GM18499 (cell line): ENCODE data around the gene FCF1.
"Not testable (repeated sequence)": the region's sequence is repeated elsewhere in the genome, so short reads cannot be mapped to it uniquely, and the experiment has no call there.

Source experiments
- ATAC-seq: cut with Tn5 transposase; IDR thresholded peaks from one replicate; pipeline ENCODE4 v1.9.1; 2021; ENCODE audit warnings: moderate number of reproducible peaks; ENCODE audit not compliant: insufficient read depth, unreplicated experiment

Gene FCF1

GRCh38 chr14:74697976-74698375 lies 15.0 kb upstream of the FCF1 start:
- no peak for ATAC-seq

- no peak for ATAC-seq
Measured at GRCh38 chr14:74698465-74698864, 14.5 kb upstream of the FCF1 start.

GRCh38 chr14:74702293-74702692 lies 10.7 kb upstream of the FCF1 start:
- no peak for ATAC-seq

- ATAC-seq = no peak
Measured at GRCh38 chr14:74703043-74703442, 9.9 kb upstream of the FCF1 start.

- no peak for ATAC-seq
Measured at GRCh38 chr14:74704656-74705055, 8.3 kb upstream of the FCF1 start.

GRCh38 chr14:74705613-74706500 lies 7.1 kb upstream of the FCF1 start:
- ATAC-seq = no peak

GRCh38 chr14:74710480-74710879 lies 2.5 kb upstream of the FCF1 start:
- no peak for ATAC-seq

- no peak for ATAC-seq
Measured at GRCh38 chr14:74711651-74712050, 1.3 kb upstream of the FCF1 start.

- no peak for ATAC-seq
Measured at GRCh38 chr14:74713395-74713735, 421 bp downstream of the FCF1 start.

- no peak for ATAC-seq
Measured at GRCh38 chr14:74720526-74720925, 7.6 kb downstream of the FCF1 start.

GRCh38 chr14:74723134-74723533 lies 10.2 kb downstream of the FCF1 start:
- no peak for ATAC-seq

GRCh38 chr14:74732387-74732786 lies 19.4 kb downstream of the FCF1 start:
- ATAC-seq = no peak

- ATAC-seq = no peak
Measured at GRCh38 chr14:74733221-74733620, 20.3 kb downstream of the FCF1 start.

GRCh38 chr14:74735125-74735524 lies 22.2 kb downstream of the FCF1 start:
- ATAC-seq = no peak

- no peak for ATAC-seq
Measured at GRCh38 chr14:74737753-74738325, 24.9 kb downstream of the FCF1 start.

- ATAC-seq = no peak
Measured at GRCh38 chr14:74739293-74740030, 26.5 kb downstream of the FCF1 start.

GRCh38 chr14:74747237-74747636 lies 34.3 kb downstream of the FCF1 start:
- no peak for ATAC-seq

- ATAC-seq = no peak
Measured at GRCh38 chr14:74754157-74754556, 41.2 kb downstream of the FCF1 start.

- no peak for ATAC-seq
Measured at GRCh38 chr14:74754899-74755298, 42.0 kb downstream of the FCF1 start.

GRCh38 chr14:74756326-74756725 lies 43.4 kb downstream of the FCF1 start:
- ATAC-seq = no peak

- ATAC-seq = not testable (repeated sequence)
Measured at GRCh38 chr14:74758505-74758904, 45.6 kb downstream of the FCF1 start.
